WTC11 (cell line): ENCODE results near the gene PLET1. TPM values are rescaled to one million over a fixed set of nuclear protein-coding genes. Genes with fewer than 3 reads are reported as not detected.

Experiments used
- ATAC-seq: fragments of 200-7000 bp; cut with Tn5 transposase; 2 replicates; pipeline ENCODE4 v1.10.0; 2021; ENCODE audit warnings: mild to moderate bottlenecking, moderate library complexity
- CTCF ChIA-PET: fragments of 300-600 bp; sonication (Branson Sonifier 250); formaldehyde crosslinking; loops from one replicate; lab custom pipeline; 2021; ENCODE audit warnings: antibody characterized with exemption; lab: Charles Lee
- POLR2A ChIA-PET: fragments of 350-600 bp; sonication (Branson Sonifier 250); formaldehyde crosslinking; loops from one replicate; lab custom pipeline; 2021; ENCODE audit warnings: antibody characterized with exemption; lab: Charles Lee
- DNase-seq: peaks from one replicate; pipeline ENCODE4 v3.0.0; 2021; ENCODE audit warnings: low spot score
- H3K27ac Mint-ChIP-seq: 2 replicates; pipeline ENCODE4 v1.8.0; 2021; ENCODE audit warnings: mixed read lengths
- H3K27me3 Mint-ChIP-seq: 2 replicates; pipeline ENCODE4 v1.8.0; 2021; ENCODE audit warnings: low read depth, mild to moderate bottlenecking, moderate library complexity, mixed read lengths
- H3K36me3 Mint-ChIP-seq: 2 replicates; pipeline ENCODE4 v1.8.0; 2021; ENCODE audit warnings: mixed read lengths
- H3K4me1 Mint-ChIP-seq: 2 replicates; pipeline ENCODE4 v1.8.0; 2022; ENCODE audit warnings: mixed read lengths
- H3K4me3 Mint-ChIP-seq: 2 replicates; pipeline ENCODE4 v1.8.0; 2021; ENCODE audit warnings: mild to moderate bottlenecking, moderate library complexity, mixed read lengths
- H3K9me3 Mint-ChIP-seq: 2 replicates; pipeline ENCODE4 v1.8.0; 2021; ENCODE audit warnings: mixed read lengths
- ATF1 ChIP-seq: sonication (generic); formaldehyde crosslinking; IDR thresholded peaks from 2 replicates; pipeline ENCODE4 v1.8.1; 2023; ENCODE audit warnings: mild to moderate bottlenecking, moderate library complexity, missing genetic modification reagents
- ESRRA ChIP-seq: sonication (generic); formaldehyde crosslinking; IDR thresholded peaks from 2 replicates; pipeline ENCODE4 v1.8.1; 2022; ENCODE audit warnings: mild to moderate bottlenecking, missing genetic modification reagents, borderline replicate concordance
- JAZF1 ChIP-seq: fragments of 250-450 bp; sonication (Bioruptor Pico); IDR thresholded peaks from 2 replicates; pipeline ENCODE4 v1.9.0; 2021; ENCODE audit warnings: moderate library complexity, mild to moderate bottlenecking, inconsistent platforms
- KAT7 ChIP-seq: sonication (generic); formaldehyde crosslinking; IDR thresholded peaks from 2 replicates; pipeline ENCODE4 v1.8.1; 2023; ENCODE audit warnings: missing genetic modification reagents, mild to moderate bottlenecking, borderline replicate concordance
- MXD4 ChIP-seq: fragments of 250-450 bp; sonication (Bioruptor Pico); IDR thresholded peaks from 2 replicates; pipeline ENCODE4 v1.8.0; 2021; ENCODE audit warnings: mild to moderate bottlenecking, moderate library complexity, borderline replicate concordance
- NFE2L1 ChIP-seq: sonication (generic); formaldehyde crosslinking; IDR thresholded peaks from 2 replicates; pipeline ENCODE4 v1.8.1; 2023; ENCODE audit warnings: missing genetic modification reagents
- NR3C1 ChIP-seq: sonication (generic); formaldehyde crosslinking; conservative IDR thresholded peaks from 2 replicates; pipeline ENCODE4 v1.8.1; 2023; ENCODE audit warnings: low read depth, mild to moderate bottlenecking, missing genetic modification reagents
- PRRX2 ChIP-seq: fragments of 250-450 bp; sonication (Bioruptor Pico); IDR thresholded peaks from 2 replicates; pipeline ENCODE4 v1.8.0; 2021; ENCODE audit warnings: mild to moderate bottlenecking
- TCF7 ChIP-seq: sonication (generic); formaldehyde crosslinking; IDR thresholded peaks from 2 replicates; pipeline ENCODE4 v1.8.0; 2022; ENCODE audit warnings: mild to moderate bottlenecking, low read depth, missing genetic modification reagents, moderate library complexity
- TP53 ChIP-seq: sonication (generic); formaldehyde crosslinking; IDR thresholded peaks from 2 replicates; pipeline ENCODE4 v1.8.1; 2023; ENCODE audit warnings: mild to moderate bottlenecking, missing genetic modification reagents
- ZBTB21 ChIP-seq: sonication (generic); formaldehyde crosslinking; IDR thresholded peaks from 2 replicates; pipeline ENCODE4 v1.8.1; 2023; ENCODE audit warnings: mild to moderate bottlenecking, missing genetic modification reagents, borderline replicate concordance
- ZNF121 ChIP-seq: sonication (generic); formaldehyde crosslinking; IDR thresholded peaks from 2 replicates; pipeline ENCODE4 v1.8.0; 2023; ENCODE audit warnings: missing genetic modification reagents
- ZNF423 ChIP-seq: fragments of 250-450 bp; sonication (Bioruptor Pico); IDR thresholded peaks from 2 replicates; pipeline ENCODE4 v2.1.2; 2022; ENCODE audit warnings: mild to moderate bottlenecking, moderate library complexity
- ZNF671 ChIP-seq: fragments of 250-450 bp; sonication (Bioruptor Pico); IDR thresholded peaks from 2 replicates; pipeline ENCODE4 v1.8.0; 2021; ENCODE audit warnings: mild to moderate bottlenecking
- total RNA-seq: library from RNA; stranded (reverse); gene quantifications from 3 replicates; pipeline ENCODE4 v1.2.3, GENCODE V29; 2021
- TF ChIP-seq, protein P1 (sequence below): sonication (generic); formaldehyde crosslinking; conservative IDR thresholded peaks from 2 replicates; pipeline ENCODE4 v1.8.1; 2022; ENCODE audit warnings: mild to moderate bottlenecking, missing genetic modification reagents
- TF ChIP-seq, protein P2 (sequence below): sonication (generic); formaldehyde crosslinking; IDR thresholded peaks from 2 replicates; pipeline ENCODE4 v1.8.1; 2022; ENCODE audit warnings: mild to moderate bottlenecking, missing genetic modification reagents, moderate library complexity, borderline replicate concordance
- TF ChIP-seq, protein P3 (sequence below): fragments of 250-450 bp; sonication (Bioruptor Pico); IDR thresholded peaks from 2 replicates; pipeline ENCODE4 v1.9.0; 2021; ENCODE audit warnings: moderate library complexity, mild to moderate bottlenecking, inconsistent platforms, borderline replicate concordance
- TF ChIP-seq, protein P4 (sequence below): sonication (generic); formaldehyde crosslinking; IDR thresholded peaks from 2 replicates; pipeline ENCODE4 v1.8.0; 2022; ENCODE audit warnings: mild to moderate bottlenecking, missing genetic modification reagents
- TF ChIP-seq, protein P5 (sequence below): sonication (generic); formaldehyde crosslinking; IDR thresholded peaks from 2 replicates; pipeline ENCODE4 v1.8.1; 2022; ENCODE audit warnings: low read depth, mild to moderate bottlenecking, moderate library complexity, missing genetic modification reagents, borderline replicate concordance
- TF ChIP-seq, protein P6 (sequence below): sonication (generic); formaldehyde crosslinking; IDR thresholded peaks from 2 replicates; pipeline ENCODE4 v1.8.0; 2023; ENCODE audit warnings: mild to moderate bottlenecking, missing genetic modification reagents
- TF ChIP-seq, protein P7 (sequence below): fragments of 250-450 bp; sonication (Bioruptor Pico); IDR thresholded peaks from 2 replicates; pipeline ENCODE4 v1.9.0; 2021; ENCODE audit warnings: mild to moderate bottlenecking
- TF ChIP-seq, protein P8 (sequence below): fragments of 250-450 bp; sonication (Bioruptor Pico); IDR thresholded peaks from 2 replicates; pipeline ENCODE4 v1.8.0; 2021; ENCODE audit warnings: mild to moderate bottlenecking
- TF ChIP-seq, protein P9 (sequence below): sonication (generic); formaldehyde crosslinking; IDR thresholded peaks from 2 replicates; pipeline ENCODE4 v1.8.1; 2023; ENCODE audit warnings: mild to moderate bottlenecking, missing genetic modification reagents, borderline replicate concordance

Gene PLET1
- total RNA-seq, 1 experiment from 2014 or later = not detected

DNA sequence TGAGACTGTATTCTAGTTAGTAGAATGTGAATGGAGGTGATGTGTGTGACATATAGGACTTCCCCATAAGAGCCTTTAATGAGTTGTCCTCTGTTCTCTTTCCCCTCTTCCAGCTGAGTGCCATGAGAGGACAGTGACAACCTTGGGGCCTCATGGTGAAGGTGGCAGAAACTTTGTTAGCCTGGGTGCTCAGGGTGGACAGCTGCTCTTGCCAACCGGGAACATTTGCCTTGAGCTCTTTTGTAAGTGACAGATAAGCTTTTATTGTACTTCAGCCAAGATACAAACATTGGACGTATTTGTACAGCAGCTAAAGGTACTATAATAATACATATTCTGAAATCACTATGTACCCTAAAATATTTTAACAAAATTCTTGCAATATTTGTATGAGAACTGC lies 33.0 kb upstream of the PLET1 start:
- H3K36me3 Mint-ChIP-seq = no peaks in the 10 kb centered on the region
- TF ChIP-seq JAZF1 (CRISPR knock-in tag) = no peak
- TF ChIP-seq ATF1 = no peak
- no peak for TF ChIP-seq ZBTB21
- TF ChIP-seq TP53 (CRISPR knock-in tag) = no peak
- TF ChIP-seq ZNF671 = no peak
- no peak for TF ChIP-seq NR3C1 (CRISPR knock-in tag)
- TF ChIP-seq TCF7 = no peak
- TF ChIP-seq, protein P1, sequence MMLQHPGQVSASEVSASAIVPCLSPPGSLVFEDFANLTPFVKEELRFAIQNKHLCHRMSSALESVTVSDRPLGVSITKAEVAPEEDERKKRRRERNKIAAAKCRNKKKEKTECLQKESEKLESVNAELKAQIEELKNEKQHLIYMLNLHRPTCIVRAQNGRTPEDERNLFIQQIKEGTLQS (CRISPR knock-in tag) = no peak
- TF ChIP-seq, protein P2, sequence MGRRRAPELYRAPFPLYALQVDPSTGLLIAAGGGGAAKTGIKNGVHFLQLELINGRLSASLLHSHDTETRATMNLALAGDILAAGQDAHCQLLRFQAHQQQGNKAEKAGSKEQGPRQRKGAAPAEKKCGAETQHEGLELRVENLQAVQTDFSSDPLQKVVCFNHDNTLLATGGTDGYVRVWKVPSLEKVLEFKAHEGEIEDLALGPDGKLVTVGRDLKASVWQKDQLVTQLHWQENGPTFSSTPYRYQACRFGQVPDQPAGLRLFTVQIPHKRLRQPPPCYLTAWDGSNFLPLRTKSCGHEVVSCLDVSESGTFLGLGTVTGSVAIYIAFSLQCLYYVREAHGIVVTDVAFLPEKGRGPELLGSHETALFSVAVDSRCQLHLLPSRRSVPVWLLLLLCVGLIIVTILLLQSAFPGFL (CRISPR knock-in tag) = no peak
- no peak for TF ChIP-seq PRRX2 (CRISPR knock-in tag)
- TF ChIP-seq, protein P3, sequence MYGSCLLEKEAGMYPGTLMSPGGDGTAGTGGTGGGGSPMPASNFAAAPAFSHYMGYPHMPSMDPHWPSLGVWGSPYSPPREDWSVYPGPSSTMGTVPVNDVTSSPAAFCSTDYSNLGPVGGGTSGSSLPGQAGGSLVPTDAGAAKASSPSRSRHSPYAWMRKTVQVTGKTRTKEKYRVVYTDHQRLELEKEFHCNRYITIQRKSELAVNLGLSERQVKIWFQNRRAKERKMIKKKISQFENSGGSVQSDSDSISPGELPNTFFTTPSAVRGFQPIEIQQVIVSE = no peak
- TF ChIP-seq, protein P4, sequence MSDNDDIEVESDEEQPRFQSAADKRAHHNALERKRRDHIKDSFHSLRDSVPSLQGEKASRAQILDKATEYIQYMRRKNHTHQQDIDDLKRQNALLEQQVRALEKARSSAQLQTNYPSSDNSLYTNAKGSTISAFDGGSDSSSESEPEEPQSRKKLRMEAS = no peak
- TF ChIP-seq MXD4 (CRISPR knock-in tag) = no peak
- no peak for TF ChIP-seq ZNF423 (CRISPR knock-in tag)
- TF ChIP-seq, protein P5, sequence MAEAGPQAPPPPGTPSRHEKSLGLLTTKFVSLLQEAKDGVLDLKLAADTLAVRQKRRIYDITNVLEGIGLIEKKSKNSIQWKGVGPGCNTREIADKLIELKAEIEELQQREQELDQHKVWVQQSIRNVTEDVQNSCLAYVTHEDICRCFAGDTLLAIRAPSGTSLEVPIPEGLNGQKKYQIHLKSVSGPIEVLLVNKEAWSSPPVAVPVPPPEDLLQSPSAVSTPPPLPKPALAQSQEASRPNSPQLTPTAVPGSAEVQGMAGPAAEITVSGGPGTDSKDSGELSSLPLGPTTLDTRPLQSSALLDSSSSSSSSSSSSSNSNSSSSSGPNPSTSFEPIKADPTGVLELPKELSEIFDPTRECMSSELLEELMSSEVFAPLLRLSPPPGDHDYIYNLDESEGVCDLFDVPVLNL (CRISPR knock-in tag) = no peak
- TF ChIP-seq, protein P6, sequence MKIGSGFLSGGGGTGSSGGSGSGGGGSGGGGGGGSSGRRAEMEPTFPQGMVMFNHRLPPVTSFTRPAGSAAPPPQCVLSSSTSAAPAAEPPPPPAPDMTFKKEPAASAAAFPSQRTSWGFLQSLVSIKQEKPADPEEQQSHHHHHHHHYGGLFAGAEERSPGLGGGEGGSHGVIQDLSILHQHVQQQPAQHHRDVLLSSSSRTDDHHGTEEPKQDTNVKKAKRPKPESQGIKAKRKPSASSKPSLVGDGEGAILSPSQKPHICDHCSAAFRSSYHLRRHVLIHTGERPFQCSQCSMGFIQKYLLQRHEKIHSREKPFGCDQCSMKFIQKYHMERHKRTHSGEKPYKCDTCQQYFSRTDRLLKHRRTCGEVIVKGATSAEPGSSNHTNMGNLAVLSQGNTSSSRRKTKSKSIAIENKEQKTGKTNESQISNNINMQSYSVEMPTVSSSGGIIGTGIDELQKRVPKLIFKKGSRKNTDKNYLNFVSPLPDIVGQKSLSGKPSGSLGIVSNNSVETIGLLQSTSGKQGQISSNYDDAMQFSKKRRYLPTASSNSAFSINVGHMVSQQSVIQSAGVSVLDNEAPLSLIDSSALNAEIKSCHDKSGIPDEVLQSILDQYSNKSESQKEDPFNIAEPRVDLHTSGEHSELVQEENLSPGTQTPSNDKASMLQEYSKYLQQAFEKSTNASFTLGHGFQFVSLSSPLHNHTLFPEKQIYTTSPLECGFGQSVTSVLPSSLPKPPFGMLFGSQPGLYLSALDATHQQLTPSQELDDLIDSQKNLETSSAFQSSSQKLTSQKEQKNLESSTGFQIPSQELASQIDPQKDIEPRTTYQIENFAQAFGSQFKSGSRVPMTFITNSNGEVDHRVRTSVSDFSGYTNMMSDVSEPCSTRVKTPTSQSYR (CRISPR knock-in tag) = no peak
- no peak for TF ChIP-seq ZNF121 (CRISPR knock-in tag)
- no peak for TF ChIP-seq NFE2L1 (CRISPR knock-in tag)
- TF ChIP-seq, protein P7, sequence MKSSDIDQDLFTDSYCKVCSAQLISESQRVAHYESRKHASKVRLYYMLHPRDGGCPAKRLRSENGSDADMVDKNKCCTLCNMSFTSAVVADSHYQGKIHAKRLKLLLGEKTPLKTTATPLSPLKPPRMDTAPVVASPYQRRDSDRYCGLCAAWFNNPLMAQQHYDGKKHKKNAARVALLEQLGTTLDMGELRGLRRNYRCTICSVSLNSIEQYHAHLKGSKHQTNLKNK (CRISPR knock-in tag) = no peak
- TF ChIP-seq ESRRA (CRISPR knock-in tag) = no peak
- peaks cover 25% of the 10 kb centered on the region for H3K27me3 Mint-ChIP-seq
- DNase-seq (no peak), ATAC-seq (no peak)
- ChIA-PET POLR2A (no interaction called here), CTCF (interaction anchor here (1.2 kb wide), 1 partner anchor 37 kb away, joined by 3 read pairs; no protein-coding TSS in a partner anchor)
- H3K4me3 Mint-ChIP-seq = no peak overlapping the region
- no peaks in the 10 kb centered on the region for H3K9me3 Mint-ChIP-seq
- no peak overlapping the region for H3K27ac Mint-ChIP-seq
- H3K4me1 Mint-ChIP-seq = peaks cover 17% of the 10 kb centered on the region

DNA sequence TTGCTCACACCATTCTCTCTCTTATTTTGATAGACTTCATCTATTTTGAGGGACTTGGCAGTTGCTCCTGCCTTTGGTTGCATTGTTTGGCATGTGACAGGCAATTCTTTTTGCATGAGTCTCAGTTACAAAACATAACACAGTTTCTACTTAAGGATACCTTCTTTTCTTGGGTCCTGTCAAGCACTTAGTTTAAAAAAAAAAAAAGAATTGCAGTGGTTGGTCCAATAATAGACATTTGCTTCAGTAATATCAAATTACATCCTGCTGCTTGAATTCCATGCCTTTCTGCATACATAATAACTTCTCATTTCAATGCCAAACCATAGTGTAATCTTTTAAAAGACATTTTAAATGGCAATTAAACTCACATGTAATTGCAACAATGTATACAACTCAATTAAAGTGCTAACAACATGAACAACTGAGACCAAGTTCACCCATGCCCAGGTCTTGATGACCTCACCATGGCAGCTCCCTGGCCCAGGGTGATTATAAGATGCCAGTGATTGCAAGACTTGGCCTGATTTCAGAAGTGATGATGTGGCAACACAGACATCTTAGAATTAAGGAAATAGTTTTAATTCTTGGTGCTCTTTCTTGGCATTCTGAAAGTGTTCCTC lies 32.2 kb upstream of the PLET1 start:
- no peak for ATAC-seq
- no peak overlapping the region for H3K27ac Mint-ChIP-seq
- no peaks in the 10 kb centered on the region for H3K9me3 Mint-ChIP-seq
- POLR2A ChIA-PET = no interaction called here
- H3K4me1 Mint-ChIP-seq = 0 out of 2 replicates have a peak, but pooled peaks cover 10% of the 10 kb centered on the region
- CTCF ChIA-PET = interaction anchor here (1.2 kb wide), 1 partner anchor 38 kb away, joined by 3 read pairs; no protein-coding TSS in a partner anchor
- no peaks in the 10 kb centered on the region for H3K36me3 Mint-ChIP-seq
- no peak overlapping the region for H3K4me3 Mint-ChIP-seq
- H3K27me3 Mint-ChIP-seq = peaks cover 29% of the 10 kb centered on the region
- DNase-seq = no peak
- TF ChIP-seq KAT7 (CRISPR knock-in tag) = no peak
- TF ChIP-seq, protein P8, sequence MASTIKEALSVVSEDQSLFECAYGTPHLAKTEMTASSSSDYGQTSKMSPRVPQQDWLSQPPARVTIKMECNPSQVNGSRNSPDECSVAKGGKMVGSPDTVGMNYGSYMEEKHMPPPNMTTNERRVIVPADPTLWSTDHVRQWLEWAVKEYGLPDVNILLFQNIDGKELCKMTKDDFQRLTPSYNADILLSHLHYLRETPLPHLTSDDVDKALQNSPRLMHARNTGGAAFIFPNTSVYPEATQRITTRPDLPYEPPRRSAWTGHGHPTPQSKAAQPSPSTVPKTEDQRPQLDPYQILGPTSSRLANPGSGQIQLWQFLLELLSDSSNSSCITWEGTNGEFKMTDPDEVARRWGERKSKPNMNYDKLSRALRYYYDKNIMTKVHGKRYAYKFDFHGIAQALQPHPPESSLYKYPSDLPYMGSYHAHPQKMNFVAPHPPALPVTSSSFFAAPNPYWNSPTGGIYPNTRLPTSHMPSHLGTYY (CRISPR knock-in tag) = no peak
- TF ChIP-seq, protein P9, sequence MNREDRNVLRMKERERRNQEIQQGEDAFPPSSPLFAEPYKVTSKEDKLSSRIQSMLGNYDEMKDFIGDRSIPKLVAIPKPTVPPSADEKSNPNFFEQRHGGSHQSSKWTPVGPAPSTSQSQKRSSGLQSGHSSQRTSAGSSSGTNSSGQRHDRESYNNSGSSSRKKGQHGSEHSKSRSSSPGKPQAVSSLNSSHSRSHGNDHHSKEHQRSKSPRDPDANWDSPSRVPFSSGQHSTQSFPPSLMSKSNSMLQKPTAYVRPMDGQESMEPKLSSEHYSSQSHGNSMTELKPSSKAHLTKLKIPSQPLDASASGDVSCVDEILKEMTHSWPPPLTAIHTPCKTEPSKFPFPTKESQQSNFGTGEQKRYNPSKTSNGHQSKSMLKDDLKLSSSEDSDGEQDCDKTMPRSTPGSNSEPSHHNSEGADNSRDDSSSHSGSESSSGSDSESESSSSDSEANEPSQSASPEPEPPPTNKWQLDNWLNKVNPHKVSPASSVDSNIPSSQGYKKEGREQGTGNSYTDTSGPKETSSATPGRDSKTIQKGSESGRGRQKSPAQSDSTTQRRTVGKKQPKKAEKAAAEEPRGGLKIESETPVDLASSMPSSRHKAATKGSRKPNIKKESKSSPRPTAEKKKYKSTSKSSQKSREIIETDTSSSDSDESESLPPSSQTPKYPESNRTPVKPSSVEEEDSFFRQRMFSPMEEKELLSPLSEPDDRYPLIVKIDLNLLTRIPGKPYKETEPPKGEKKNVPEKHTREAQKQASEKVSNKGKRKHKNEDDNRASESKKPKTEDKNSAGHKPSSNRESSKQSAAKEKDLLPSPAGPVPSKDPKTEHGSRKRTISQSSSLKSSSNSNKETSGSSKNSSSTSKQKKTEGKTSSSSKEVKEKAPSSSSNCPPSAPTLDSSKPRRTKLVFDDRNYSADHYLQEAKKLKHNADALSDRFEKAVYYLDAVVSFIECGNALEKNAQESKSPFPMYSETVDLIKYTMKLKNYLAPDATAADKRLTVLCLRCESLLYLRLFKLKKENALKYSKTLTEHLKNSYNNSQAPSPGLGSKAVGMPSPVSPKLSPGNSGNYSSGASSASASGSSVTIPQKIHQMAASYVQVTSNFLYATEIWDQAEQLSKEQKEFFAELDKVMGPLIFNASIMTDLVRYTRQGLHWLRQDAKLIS = no peak
